Aorta (tissue), 5 donors: ENCODE measurements around the gene LPP. TPM values are rescaled to one million over a fixed set of nuclear protein-coding genes. Genes with fewer than 3 reads are reported as not detected.

Experiments
- ATAC-seq: fragments of 200-7000 bp; cut with Tn5 transposase; one replicate; pipeline ENCODE4 v1.9.1; 2022; ENCODE audit warnings: moderate library complexity; ENCODE audit not compliant: low FRiP score
- DNase-seq, 2 donors: peaks; one replicate each; pipeline ENCODE4 v3.0.0-alpha.2; 2020
- H3K27ac ChIP-seq, 2 donors: one replicate each; pipeline ENCODE4 v1.5.1; 2013; ENCODE audit warnings: low read length in 2 of 2, mild to moderate bottlenecking in 2 of 2, moderate library complexity in 2 of 2, control low read depth in 1 of 2, inconsistent platforms in 1 of 2, low read depth in 1 of 2
- H3K27me3 ChIP-seq, 2 donors: one replicate each; pipeline ENCODE4 v1.6.1; 2013; ENCODE audit warnings: control low read depth in 1 of 2, low read length in 1 of 2, mild to moderate bottlenecking in 1 of 2, moderate library complexity in 1 of 2; ENCODE audit not compliant: insufficient read depth in 2 of 2, control insufficient read depth in 1 of 2
- H3K36me3 ChIP-seq, 2 donors: one replicate each; pipeline ENCODE4 v1.6.1; 2013; ENCODE audit warnings: control low read depth in 1 of 2, low read length in 1 of 2, mild to moderate bottlenecking in 1 of 2; ENCODE audit not compliant: insufficient read depth in 2 of 2, control insufficient read depth in 1 of 2
- H3K4me1 ChIP-seq, 2 donors: one replicate each; pipeline ENCODE4 v1.6.1; 2013; ENCODE audit warnings: low read length in 2 of 2, control low read depth in 1 of 2, mild to moderate bottlenecking in 1 of 2, moderate library complexity in 1 of 2; ENCODE audit not compliant: insufficient read depth in 2 of 2, control insufficient read depth in 1 of 2
- H3K4me3 ChIP-seq, 2 donors: one replicate each; pipeline ENCODE4 v1.5.1; 2013; ENCODE audit warnings: low read length in 2 of 2, control low read depth in 1 of 2, mild to moderate bottlenecking in 1 of 2
- H3K9me3 ChIP-seq: one replicate; pipeline ENCODE4 v1.6.1; 2013; ENCODE audit warnings: mild to moderate bottlenecking, low read length; ENCODE audit not compliant: control insufficient read depth
- WGBS, 2 donors: extraction: QIAGEN DNeasy Blood & Tissue Kit; methylation state at CpG; one replicate each; pipeline ENCODE4 v1.1.7; 2013; 5-methylcytosine and 5-hydroxymethylcytosine counted together
- intact Hi-C, 2 donors: fragments of 100-400 bp; cut with DNase I; formaldehyde crosslinking; loops; one replicate each; pipeline versions ENCODE4 v1.14.2 to v1.15.0; 2022
- polyA plus RNA-seq, 2 donors: library from polyadenylated mRNA; stranded (reverse); fragments of 200-250 nt; gene quantifications; one replicate each; pipeline ENCODE4 v1.2.3, GENCODE V29; 2013
- total RNA-seq, 2 donors: library from RNA; stranded (reverse); fragmentation: NEBNext Ultra II Directional; extraction: Animal tissue kit (Norgen Biotek cat#: 25700); gene quantifications; one replicate each; pipeline ENCODE4 v1.2.1, GENCODE V29; 2021
- donor health status: healthy with polysubstance abuse.
- donor health status: Bipolar disorder and iron deficiency.
- donor health status: DM: no; HTN: no; CAD: no.
- donor health status: DM: no; HTN: no; CAD: no.
- donor health status: DM: yes; HTN: yes; CAD: no.

Gene LPP
- total and polyA plus RNA-seq, 4 donors: 37.7 to 2,536 (median 527) TPM

DNA sequence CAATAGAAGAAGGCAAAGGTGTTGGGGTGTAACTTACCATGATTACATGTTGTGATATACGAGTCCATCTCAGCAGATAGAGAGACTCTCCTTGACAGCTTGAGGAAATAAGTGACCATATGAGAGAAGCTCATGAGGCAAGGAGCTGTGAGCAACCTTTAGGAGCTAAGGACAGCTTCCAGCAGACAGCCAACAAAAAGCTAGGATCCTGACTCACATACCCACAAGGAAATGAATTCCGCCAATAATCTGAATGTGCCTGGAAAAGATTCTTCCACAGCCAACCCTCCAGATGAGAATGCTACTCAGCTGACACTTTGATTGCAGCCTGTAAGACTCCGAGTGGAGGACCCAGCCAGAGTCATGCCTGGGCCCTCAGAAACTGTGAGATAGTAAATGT lies 678.2 kb downstream of the LPP start:
- intact Hi-C loops: no loop called here
- H3K4me1 ChIP-seq: peaks cover 2 to 11% of the 10 kb centered on the region in 2 donors
- no peak for ATAC-seq
- no peak overlapping the region for H3K27ac ChIP-seq
- no peaks in the 10 kb centered on the region for H3K9me3 ChIP-seq
- WGBS, 2 donors: 87 to 90% methylated on average over 3 of the region's 3 CpGs
- no peak overlapping the region for H3K4me3 ChIP-seq
- no peak for DNase-seq
- no peaks in the 10 kb centered on the region for H3K27me3 ChIP-seq
- H3K36me3 ChIP-seq: peaks cover 0 to 5% of the 10 kb centered on the region in 2 donors

- Histone ChIP-seq H3K9me3 (no peaks in the 10 kb centered on the region), H3K27me3 (no peaks in the 10 kb centered on the region), H3K4me1 (peaks cover 4 to 11% of the 10 kb centered on the region in 2 donors), H3K36me3 (peaks cover 0 to 5% of the 10 kb centered on the region in 2 donors), H3K27ac (peak overlapping the region in 1 of 2 donors; percentile 25), H3K4me3 (no peak overlapping the region)
- 48 to 49% methylated on average over 5 of the region's 5 CpGs for WGBS, 2 donors
- peak; percentile 39 for ATAC-seq
- no peak for DNase-seq
- intact Hi-C loops: no loop called here
Measured at GRCh38 chr3:188832961-188833721, 679.2 kb downstream of the LPP start.

- intact Hi-C loops: no loop called here
- Histone ChIP-seq H3K9me3 (no peaks in the 10 kb centered on the region), H3K4me1 (peaks cover 4 to 11% of the 10 kb centered on the region in 2 donors), H3K27me3 (no peaks in the 10 kb centered on the region), H3K36me3 (peaks cover 0 to 5% of the 10 kb centered on the region in 2 donors), H3K4me3 (no peak overlapping the region), H3K27ac (no peak overlapping the region)
- no peak for DNase-seq
- no peak for ATAC-seq
- WGBS, 2 donors: 92 to 93% methylated on average over 3 of the region's 3 CpGs
Measured at GRCh38 chr3:188834349-188834748, 680.4 kb downstream of the LPP start.

DNA sequence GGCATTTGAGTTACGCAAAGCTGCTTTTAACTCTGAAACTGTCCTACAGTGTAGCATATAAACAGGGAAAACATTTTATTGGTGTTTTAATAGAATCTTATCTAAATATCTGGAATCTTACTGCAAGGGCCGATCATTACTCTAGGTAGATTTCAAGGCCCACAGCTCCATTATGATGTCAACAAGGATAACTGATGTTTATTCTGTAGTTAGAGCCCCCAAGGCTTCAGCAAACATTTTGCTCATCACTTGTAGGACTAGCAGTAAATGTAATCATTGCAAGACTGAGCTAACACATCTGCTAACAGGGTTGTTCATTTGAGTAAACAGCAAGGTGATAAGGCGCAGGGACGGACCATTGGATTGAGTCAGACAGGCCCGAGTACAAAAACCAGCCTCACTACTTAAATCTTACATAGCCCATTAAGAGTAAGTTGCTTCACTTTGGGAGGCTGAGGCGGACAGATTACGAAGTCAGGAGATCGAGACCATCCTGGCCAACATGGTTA lies 685.3 kb downstream of the LPP start:
- DNase-seq (no peak), ATAC-seq (no peak)
- Histone ChIP-seq H3K9me3 (no peaks in the 10 kb centered on the region), H3K27ac (no peak overlapping the region), H3K27me3 (no peaks in the 10 kb centered on the region), H3K4me3 (no peak overlapping the region), H3K36me3 (no peaks in the 10 kb centered on the region), H3K4me1 (peaks cover 1 to 5% of the 10 kb centered on the region in 2 donors)
- WGBS, 2 donors: 94 to 96% methylated on average over 8 of the region's 8 CpGs
- intact Hi-C loops: no loop called here

GRCh38 chr3:188840290-188840689 lies 686.3 kb downstream of the LPP start:
- H3K4me3 ChIP-seq: no peak overlapping the region
- ATAC-seq (no peak), DNase-seq (no peak)
- no peaks in the 10 kb centered on the region for H3K27me3 ChIP-seq
- H3K4me1 ChIP-seq: peaks cover 1 to 7% of the 10 kb centered on the region in 2 donors
- WGBS, 2 donors: 45 to 84% methylated on average over 1 of the region's 1 CpG
- no peak overlapping the region for H3K27ac ChIP-seq
- no peaks in the 10 kb centered on the region for H3K9me3 ChIP-seq
- intact Hi-C loops: no loop called here
- H3K36me3 ChIP-seq: no peaks in the 10 kb centered on the region

- Histone ChIP-seq H3K27me3 (no peaks in the 10 kb centered on the region), H3K9me3 (no peaks in the 10 kb centered on the region), H3K27ac (no peak overlapping the region), H3K4me1 (peaks cover 1 to 5% of the 10 kb centered on the region in 2 donors), H3K4me3 (no peak overlapping the region), H3K36me3 (no peaks in the 10 kb centered on the region)
- ATAC-seq: no peak
- 81 to 87% methylated on average over 3 of the region's 3 CpGs for WGBS, 2 donors
- intact Hi-C loops: no loop called here
- DNase-seq: no peak
Measured at GRCh38 chr3:188841906-188842305, 687.9 kb downstream of the LPP start.

DNA sequence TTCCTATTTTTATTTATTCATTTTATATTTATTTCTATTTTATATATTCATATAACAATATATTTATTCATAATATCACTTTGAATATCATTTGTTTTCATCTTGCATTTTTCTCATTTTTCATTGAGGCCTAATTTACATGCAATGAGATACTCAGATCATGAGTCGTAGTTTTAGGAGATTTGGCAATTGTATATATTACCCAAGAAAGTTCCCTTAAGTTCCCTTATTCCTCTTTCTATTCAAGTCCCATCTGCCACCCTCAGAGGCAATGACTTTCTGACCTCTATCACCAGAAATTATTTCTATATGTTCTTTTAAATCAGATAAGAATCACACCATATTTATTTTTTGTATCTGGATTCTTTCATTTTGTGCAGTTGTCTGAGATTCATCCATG lies 688.7 kb downstream of the LPP start:
- DNase-seq (no peak), ATAC-seq (no peak)
- no peaks in the 10 kb centered on the region for H3K27me3 ChIP-seq
- intact Hi-C loops: no loop called here
- H3K9me3 ChIP-seq: no peaks in the 10 kb centered on the region
- H3K4me1 ChIP-seq: peaks cover 3 to 5% of the 10 kb centered on the region in 2 donors
- no peak overlapping the region for H3K4me3 ChIP-seq
- 71 to 81% methylated on average over 1 of the region's 1 CpG for WGBS, 2 donors
- H3K36me3 ChIP-seq: no peaks in the 10 kb centered on the region
- H3K27ac ChIP-seq: no peak overlapping the region

GRCh38 chr3:188844096-188844495 lies 690.1 kb downstream of the LPP start:
- Histone ChIP-seq H3K36me3 (peaks cover 0 to 2% of the 10 kb centered on the region in 2 donors), H3K4me3 (no peak overlapping the region), H3K9me3 (no peaks in the 10 kb centered on the region), H3K4me1 (peaks cover 1 to 5% of the 10 kb centered on the region in 2 donors), H3K27me3 (no peaks in the 10 kb centered on the region), H3K27ac (no peak overlapping the region)
- 25 to 38% methylated on average over 1 of the region's 1 CpG for WGBS, 2 donors
- ATAC-seq (no peak), DNase-seq (no peak)
- intact Hi-C loops: no loop called here

- peaks cover 0 to 2% of the 10 kb centered on the region in 2 donors for H3K36me3 ChIP-seq
- H3K4me3 ChIP-seq: no peak overlapping the region
- H3K27me3 ChIP-seq: no peaks in the 10 kb centered on the region
- H3K4me1 ChIP-seq: peaks cover 2 to 5% of the 10 kb centered on the region in 2 donors
- H3K27ac ChIP-seq: no peak overlapping the region
- intact Hi-C loops: no loop called here
- DNase-seq (no peak), ATAC-seq (no peak)
- WGBS, 2 donors: 73 to 77% methylated on average over 3 of the region's 3 CpGs
- H3K9me3 ChIP-seq: no peaks in the 10 kb centered on the region
Measured at GRCh38 chr3:188845514-188845913, 691.6 kb downstream of the LPP start.
